ENCODE results near the gene ENC1. TPM values are rescaled to one million over a fixed set of nuclear protein-coding genes. Genes with fewer than 3 reads are reported as not detected.

The ENC1 gene
- total and polyA plus RNA-seq, 2 of the 8 experiments (the other 6 are each of a cell fraction or from before 2014, with no cell fraction given) = 5.5 to 13.2 TPM

DNA sequence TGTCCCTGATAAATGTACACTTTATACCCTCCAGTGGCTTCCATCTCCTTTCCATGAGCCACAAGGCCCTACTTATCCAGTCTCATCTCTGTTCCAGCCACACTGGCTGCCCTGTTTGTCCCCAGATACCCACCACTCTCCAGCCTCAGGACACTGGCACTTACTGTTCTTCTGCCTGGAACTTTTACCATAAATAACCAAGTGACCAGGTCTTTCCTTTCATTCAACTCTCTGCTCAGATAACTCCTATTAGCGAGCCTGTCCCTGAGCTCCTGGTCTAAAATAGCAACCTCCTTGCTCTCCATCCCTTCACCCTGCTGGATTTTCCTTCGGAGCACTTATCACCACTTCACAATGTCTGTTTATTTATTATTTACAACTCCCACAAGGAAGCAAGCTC lies 16.6 kb upstream of the ENC1 start:
- POLR2A ChIA-PET (ENCODE audit: partially characterized antibody) = no interaction called here
- Histone ChIP-seq H3K79me1 (ENCODE audit: low read depth, low read length) (no peaks in the 10 kb centered on the region), H3K4me3 (ENCODE audit: extremely low read depth in 1 of 4, insufficient read depth in 2 of 4, low read depth in 3 of 4, low read length in 4 of 4) (no peak overlapping the region), H3K9me3 (ENCODE audit: insufficient read depth in 2 of 2, low read depth in 1 of 2, low read length in 1 of 2) (peaks cover 3 to 8% of the 10 kb centered on the region in 2 experiments; a peak in 3 of 4 replicates), H4K20me1 (replicated peaks in 1 of 2; ENCODE audit: control insufficient read depth in 1 of 2, insufficient read depth in 2 of 2, low read length in 2 of 2) (no peaks in the 10 kb centered on the region), H3K4ac (replicated peaks; ENCODE audit: insufficient read length, low read depth, low read length) (no peak overlapping the region), H2BK15ac (ENCODE audit: low read length) (no peak overlapping the region), H4K91ac (replicated peaks; ENCODE audit: insufficient read length, low read length) (no peak overlapping the region), H2BK12ac (ENCODE audit: low read depth, low read length) (no peak overlapping the region), H3K79me2 (ENCODE audit: control insufficient read depth in 1 of 2, insufficient read depth in 2 of 2, low read length in 2 of 2) (no peaks in the 10 kb centered on the region), H3K4me2 (ENCODE audit: insufficient read depth in 1 of 2, low read depth in 2 of 2, low read length in 2 of 2) (no peak overlapping the region), H3K4me1 (replicated peaks in 1 of 4; ENCODE audit: control insufficient read depth in 3 of 4, insufficient read depth in 4 of 4, low read length in 3 of 4) (no peaks in the 10 kb centered on the region), H4K5ac (ENCODE audit: insufficient read length, low read depth, low read length) (no peak overlapping the region), H3K56ac (replicated peaks; ENCODE audit: insufficient read length, low read depth, low read length) (no peak overlapping the region), H3K18ac (ENCODE audit: extremely low read depth, low read length) (no peak overlapping the region), H3K27ac (ENCODE audit: low read depth, low read length) (no peak overlapping the region), H2BK20ac (ENCODE audit: low read length) (no peak overlapping the region), H2BK5ac (ENCODE audit: low read depth, low read length) (no peak overlapping the region), H3K9ac (replicated peaks in 1 of 4; ENCODE audit: extremely low read depth in 1 of 4, low read depth in 3 of 4, low read length in 3 of 4) (no peak overlapping the region), H3K36me3 (ENCODE audit: control insufficient read depth in 2 of 4, insufficient read depth in 4 of 4, low read length in 3 of 4) (no peaks in the 10 kb centered on the region), H3K14ac (ENCODE audit: insufficient read length) (no peak overlapping the region), H3K23me2 (ENCODE audit: low read depth, low read length) (no peaks in the 10 kb centered on the region), H3K23ac (ENCODE audit: insufficient read length) (no peak overlapping the region), H3K27me3 (replicated peaks in 1 of 4; ENCODE audit: control insufficient read depth in 3 of 4, extremely low read depth in 1 of 4, insufficient read depth in 3 of 4, low read length in 3 of 4) (no peaks in the 10 kb centered on the region), H2AFZ (ENCODE audit: low read length) (no peak overlapping the region), H2BK120ac (replicated peaks; ENCODE audit: low read depth, low read length) (no peak overlapping the region), H4K8ac (ENCODE audit: extremely low read depth, insufficient read depth, low read length) (no peak overlapping the region), H2AK5ac (ENCODE audit: low read depth, low read length) (no peak overlapping the region)
- CTCF ChIA-PET (ENCODE audit: partially characterized antibody) = interaction anchor here (2.4 kb wide), 2 partner anchors 8 to 755 kb away, joined by 7 to 9 read pairs; no protein-coding TSS in a partner anchor
- no peak for FAIRE-seq
- TF ChIP-seq GABPA (IDR thresholded peaks at IDR 0.05; ENCODE audit: borderline replicate concordance, insufficient read depth, low read length) (no peak), SP2 (IDR thresholded peaks at IDR 0.05; ENCODE audit: low read length) (no peak)
- 98% methylated on average over 2 of the region's 2 CpGs; no CpG with 5 or more reads in 1 of the 2 experiments for WGBS, 2 experiments (ENCODE audit: extremely low coverage in 1 of 2, insufficient coverage in 1 of 2, insufficient read length in 1 of 2, insufficient replicate concordance in 2 of 2, low coverage in 1 of 2, low lambda C conversion rate in 2 of 2, missing lambda C conversion rate in 1 of 2)
- DNase-seq (ENCODE audit: low read depth in 1 of 2, low spot score in 2 of 2) = no peak
